HEK293 (cell line): ENCODE results near the gene MTERF4.

ENCODE experiments used
- CTCF ChIA-PET: fragments of 350-600 bp; formaldehyde crosslinking; extraction: SDS; loops from one replicate; lab custom pipeline; 2021; ENCODE audit warnings: antibody characterized with exemption; lab: Yijun Ruan, JAX
- POLR2A ChIA-PET: fragments of 300-600 bp; formaldehyde crosslinking; extraction: SDS; loops from one replicate; lab custom pipeline; 2020; ENCODE audit warnings: antibody characterized with exemption, inconsistent platforms; lab: Yijun Ruan, JAX
- H3K27ac ChIP-seq: fragments of 200-500 bp; sonication (Bioruptor generic); 2 replicates; pipeline ENCODE4 v1.5.1; 2014; ENCODE audit warnings: low read depth, low read length, control low read depth, inconsistent platforms; ENCODE audit errors: extremely low read depth
- H3K36me3 ChIP-seq, 2 experiments: fragments of 200-500 bp in 1 of 2; sonication (Bioruptor generic) in 1 of 2; 1 replicate in 1 of 2; 2 replicates in 1 of 2; pipeline ENCODE4 v1.5.1; 2014 to 2017; ENCODE audit warnings: inconsistent platforms in 2 of 2, low read length in 2 of 2; ENCODE audit not compliant: control insufficient read depth in 2 of 2, insufficient read depth in 1 of 2
- H3K4me1 ChIP-seq: fragments of 200-500 bp; sonication (Bioruptor generic); 2 replicates; pipeline ENCODE4 v1.5.1; 2014; ENCODE audit warnings: mild to moderate bottlenecking, low read length, inconsistent platforms; ENCODE audit not compliant: control insufficient read depth, insufficient read depth
- H3K4me3 ChIP-seq: 2 replicates; pipeline ENCODE4 v1.5.1; 2011; ENCODE audit warnings: low read depth, mild to moderate bottlenecking, control low read depth, low read length, moderate library complexity
- H3K9me3 ChIP-seq: fragments of 200-500 bp; sonication (Bioruptor generic); 2 replicates; pipeline ENCODE4 v1.5.1; 2014; ENCODE audit warnings: low read depth, low read length, inconsistent platforms; ENCODE audit not compliant: control insufficient read depth, insufficient read depth
- GLIS2 ChIP-seq: fragments of 450-650 bp; formaldehyde crosslinking; IDR thresholded peaks from 2 replicates; pipeline ENCODE4 v1.5.1; 2016; ENCODE audit warnings: missing biosample characterization, missing genetic modification characterization
- INSM2 ChIP-seq: fragments of 450-650 bp; formaldehyde crosslinking; IDR thresholded peaks from 2 replicates; pipeline ENCODE4 v1.5.1; 2016; ENCODE audit warnings: missing biosample characterization, missing genetic modification characterization
- KLF8 ChIP-seq: fragments of 450-650 bp; formaldehyde crosslinking; IDR thresholded peaks from 2 replicates; pipeline ENCODE4 v1.5.1; 2016; ENCODE audit warnings: missing biosample characterization, missing genetic modification characterization
- PBX3 ChIP-seq: sonication (generic); formaldehyde crosslinking; IDR thresholded peaks from 2 replicates; pipeline ENCODE4 v1.8.1; 2022; ENCODE audit warnings: mild to moderate bottlenecking, moderate library complexity, missing genetic modification reagents
- PRDM10 ChIP-seq: fragments of 450-650 bp; formaldehyde crosslinking; IDR thresholded peaks from 2 replicates; pipeline ENCODE4 v1.5.1; 2016; ENCODE audit warnings: missing biosample characterization, missing genetic modification characterization
- PRDM4 ChIP-seq: fragments of 450-650 bp; formaldehyde crosslinking; IDR thresholded peaks from 2 replicates; pipeline ENCODE4 v1.5.1; 2017; ENCODE audit warnings: missing biosample characterization, missing genetic modification characterization
- SETDB1 ChIP-seq: IDR thresholded peaks from one replicate; pipeline ENCODE4 v1.6.1; 2017; ENCODE audit warnings: mild to moderate bottlenecking, low read length, moderate library complexity, mixed read lengths; ENCODE audit not compliant: insufficient read length
- TCF7L2 ChIP-seq: IDR thresholded peaks from 2 replicates; pipeline ENCODE4 v1.6.1; 2011; ENCODE audit warnings: low read depth, mild to moderate bottlenecking, inconsistent platforms, low read length, moderate library complexity, borderline replicate concordance
- ZBTB20 ChIP-seq: fragments of 450-650 bp; formaldehyde crosslinking; IDR thresholded peaks from 2 replicates; pipeline ENCODE4 v1.5.1; 2016; ENCODE audit warnings: missing biosample characterization, missing genetic modification characterization
- ZBTB26 ChIP-seq: fragments of 450-650 bp; formaldehyde crosslinking; optimal IDR thresholded peaks from 2 replicates; pipeline ENCODE3; 2016; ENCODE audit warnings: missing biosample characterization, mild to moderate bottlenecking, missing genetic modification characterization
- ZBTB48 ChIP-seq: fragments of 450-650 bp; formaldehyde crosslinking; IDR thresholded peaks from 2 replicates; pipeline ENCODE4 v1.5.1; 2016; ENCODE audit warnings: missing biosample characterization, missing genetic modification characterization
- ZFP41 ChIP-seq: fragments of 450-650 bp; formaldehyde crosslinking; IDR thresholded peaks from 2 replicates; pipeline ENCODE4 v1.5.1; 2016; ENCODE audit warnings: missing biosample characterization, missing genetic modification characterization, borderline replicate concordance
- ZFP69B ChIP-seq: fragments of 450-650 bp; formaldehyde crosslinking; IDR thresholded peaks from 2 replicates; pipeline ENCODE4 v1.5.1; 2016; ENCODE audit warnings: missing biosample characterization, missing genetic modification characterization
- ZNF175 ChIP-seq: fragments of 450-650 bp; formaldehyde crosslinking; IDR thresholded peaks from 2 replicates; pipeline ENCODE4 v1.5.1; 2016; ENCODE audit warnings: missing biosample characterization, missing genetic modification characterization
- ZNF184 ChIP-seq: fragments of 450-650 bp; IDR thresholded peaks from 2 replicates; pipeline ENCODE4 v1.5.1; 2018; ENCODE audit warnings: missing biosample characterization, mild to moderate bottlenecking, missing genetic modification characterization
- ZNF23 ChIP-seq: fragments of 450-650 bp; formaldehyde crosslinking; IDR thresholded peaks from 2 replicates; pipeline ENCODE4 v1.5.1; 2016; ENCODE audit warnings: missing biosample characterization, missing genetic modification characterization, borderline replicate concordance
- ZNF302 ChIP-seq: fragments of 450-650 bp; formaldehyde crosslinking; IDR thresholded peaks from 2 replicates; pipeline ENCODE4 v1.5.1; 2016; ENCODE audit warnings: missing biosample characterization, missing genetic modification characterization, low read depth
- ZNF529 ChIP-seq: fragments of 450-650 bp; formaldehyde crosslinking; IDR thresholded peaks from 2 replicates; pipeline ENCODE4 v1.5.1; 2017; ENCODE audit warnings: missing genetic modification characterization, missing biosample characterization; ENCODE audit not compliant: insufficient replicate concordance
- ZNF558 ChIP-seq: fragments of 450-650 bp; formaldehyde crosslinking; IDR thresholded peaks from 2 replicates; pipeline ENCODE4 v1.5.1; 2016; ENCODE audit warnings: missing biosample characterization, missing genetic modification characterization
- ZNF654 ChIP-seq: fragments of 450-650 bp; formaldehyde crosslinking; IDR thresholded peaks from 2 replicates; pipeline ENCODE4 v1.5.1; 2016; ENCODE audit warnings: low read depth, missing biosample characterization, missing genetic modification characterization
- ZNF692 ChIP-seq: fragments of 450-650 bp; formaldehyde crosslinking; IDR thresholded peaks from 2 replicates; pipeline ENCODE4 v1.5.1; 2016; ENCODE audit warnings: missing biosample characterization, missing genetic modification characterization
- ZXDB ChIP-seq: fragments of 450-650 bp; formaldehyde crosslinking; IDR thresholded peaks from 2 replicates; pipeline ENCODE4 v1.5.1; 2016; ENCODE audit warnings: missing biosample characterization, missing genetic modification characterization

Gene MTERF4

GRCh38 chr2:241149675-241149924 lies 47.5 kb upstream of the MTERF4 start (continued):
- TF ChIP-seq PRDM4 (tag by site-specific recombination): no peak
- no peak for TF ChIP-seq SETDB1
- peak; percentile 51; the same call in 1 of the 2 replicates for TF ChIP-seq ZBTB20 (tag by site-specific recombination)
- 0 out of 2 replicates have a peak, but pooled peaks have one; percentile 26 for TF ChIP-seq GLIS2 (tag by site-specific recombination)
- TF ChIP-seq ZNF23 (tag by site-specific recombination): no peak
- TF ChIP-seq ZNF184: no peak
- no peak for TF ChIP-seq PBX3
- TF ChIP-seq ZNF302: no peak
- no peak for TF ChIP-seq ZNF654 (tag by site-specific recombination)
- no peak for TF ChIP-seq ZBTB48
- TF ChIP-seq KLF8 (tag by site-specific recombination): no peak
- no peak for TF ChIP-seq ZFP41 (tag by site-specific recombination)
- TF ChIP-seq INSM2 (tag by site-specific recombination): no peak

GRCh38 chr2:241148891-241149674 lies 47.0 kb upstream of the MTERF4 start, which contains the start of gene PASK:
Gene PASK, minus strand, starts transcription at chr2:241149472. Its CDS starts 6,440 bp downstream, at chr2:241143032.
- peak within 1 kb of the TSS; percentile 54; the same call in 1 of the 2 replicates for H3K27ac ChIP-seq
- H3K9me3 ChIP-seq: no peaks in the 10 kb centered on the region
- peak within 1 kb of the TSS; percentile 94 for H3K4me3 ChIP-seq
- H3K4me1 ChIP-seq: no peaks in the 10 kb centered on the region
- ChIA-PET POLR2A (interaction anchor here (0.6 to 2.7 kb wide), 13 partner anchors 8 to 553 kb away, joined by 3 to 13 read pairs (median 3); partner anchors contain the start of genes ING5 and MTERF4), CTCF (interaction anchor here (0.9 kb wide), 1 partner anchor 140 kb away, joined by 3 read pairs; no protein-coding TSS in a partner anchor)
- H3K36me3 ChIP-seq: peaks cover 0 to 16% of the 10 kb centered on the region in 2 experiments; a peak in 2 of 3 replicates
- TF ChIP-seq ZNF558: no peak
- TF ChIP-seq ZBTB48: peak; percentile 54; the same call in 1 of the 2 replicates
- 0 out of 2 replicates have a peak, but pooled peaks have one; percentile 18 for TF ChIP-seq ZFP69B (tag by site-specific recombination)
- TF ChIP-seq PRDM10: peak; percentile 88
- peak; percentile 49; the same call in 1 of the 2 replicates for TF ChIP-seq ZNF692 (tag by site-specific recombination)
- TF ChIP-seq ZXDB (tag by site-specific recombination): peak; percentile 36; the same call in 1 of the 2 replicates
- TF ChIP-seq TCF7L2: peak; percentile 32; the same call in 1 of the 2 replicates
- peak; percentile 71 for TF ChIP-seq ZBTB26 (tag by site-specific recombination)
- TF ChIP-seq GLIS2 (tag by site-specific recombination): 0 out of 2 replicates have a peak, but pooled peaks have one; percentile 4
- TF ChIP-seq ZNF175: no peak
- peak; percentile 57; the same call in 1 of the 2 replicates for TF ChIP-seq PBX3
- no peak for TF ChIP-seq ZNF529 (tag by site-specific recombination)
